Embryonic facial prominence (tissue), 1 donor: ENCODE data around the gene L3HYPDH.

ENCODE experiments used
- DNase-seq: peaks from one replicate; pipeline ENCODE4 v3.0.0-alpha.2; 2016; ENCODE audit errors: extremely low spot score

L3HYPDH gene

DNA sequence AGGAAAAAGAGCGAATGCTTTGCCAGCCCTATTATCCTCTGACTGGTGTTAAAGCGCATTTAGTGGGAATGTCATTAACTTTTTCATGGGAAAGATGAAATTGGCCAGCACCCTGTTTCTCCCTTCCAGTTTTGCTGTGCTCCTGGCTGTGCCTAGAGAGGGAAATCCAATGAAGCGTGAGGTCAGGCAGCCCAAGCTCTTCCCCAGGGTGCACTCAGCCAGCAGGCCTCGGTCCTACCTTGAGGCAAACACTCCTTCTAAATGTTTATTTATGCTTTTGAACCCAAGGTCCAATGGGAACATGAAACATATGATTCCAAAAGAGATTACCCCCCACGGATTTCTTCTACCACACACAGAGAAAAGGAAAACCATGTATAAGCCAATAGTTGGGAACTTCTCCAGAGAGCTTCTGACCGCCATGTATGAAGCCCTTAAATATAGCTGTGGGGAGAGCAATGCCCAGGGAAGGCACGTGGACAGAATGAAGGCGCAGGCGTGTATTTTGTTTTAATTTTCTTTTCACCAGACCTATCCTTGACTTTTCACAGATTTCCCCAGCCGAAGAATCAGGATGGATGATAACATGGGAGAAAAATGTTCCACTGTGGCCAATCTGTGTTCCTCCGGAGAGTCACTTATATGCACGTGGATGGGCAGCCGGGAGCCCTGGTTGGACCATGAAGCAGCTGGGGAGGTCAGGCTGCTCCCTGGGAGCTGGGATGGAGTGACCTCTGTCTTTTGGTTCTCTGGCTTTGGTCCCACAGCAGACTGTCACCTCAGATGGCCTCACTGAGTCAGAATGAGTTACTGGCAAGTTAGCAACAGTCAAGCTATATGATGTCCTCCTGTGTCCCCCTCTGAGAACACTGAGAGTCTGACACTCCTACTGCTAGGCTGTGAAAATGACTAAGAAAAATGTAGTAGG lies 56.3 kb downstream of the L3HYPDH start:
- DNase-seq = no peak

DNA sequence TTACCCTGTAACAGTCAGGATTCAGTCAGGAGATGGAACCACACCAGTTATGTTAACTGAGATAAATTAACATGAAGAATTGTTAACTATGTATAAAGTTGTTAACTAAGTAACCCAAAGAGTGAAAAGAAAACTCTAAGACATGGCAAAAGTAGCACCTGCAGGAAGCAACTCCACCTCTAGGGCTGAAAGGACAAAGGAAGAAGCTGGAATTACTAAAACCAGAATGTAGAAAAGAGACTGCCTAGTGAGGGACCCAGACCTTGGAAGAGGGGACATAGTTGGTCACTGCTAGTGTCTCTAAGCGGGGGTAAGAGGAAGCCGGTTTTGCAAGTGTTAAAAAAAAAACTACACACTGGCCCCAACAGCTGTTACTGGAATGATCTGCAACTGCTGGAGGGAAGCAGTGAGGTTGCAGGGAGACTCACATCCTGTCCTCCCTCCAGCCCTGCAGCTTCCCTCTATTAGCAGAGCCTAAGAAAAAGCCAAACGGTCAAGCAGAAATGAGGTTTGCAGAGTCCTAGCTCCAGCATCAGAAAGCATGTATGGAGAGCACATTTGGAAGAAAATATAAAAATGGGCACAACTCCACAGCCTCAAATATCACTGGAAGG lies 58.8 kb downstream of the L3HYPDH start:
- no peak for DNase-seq

DNA sequence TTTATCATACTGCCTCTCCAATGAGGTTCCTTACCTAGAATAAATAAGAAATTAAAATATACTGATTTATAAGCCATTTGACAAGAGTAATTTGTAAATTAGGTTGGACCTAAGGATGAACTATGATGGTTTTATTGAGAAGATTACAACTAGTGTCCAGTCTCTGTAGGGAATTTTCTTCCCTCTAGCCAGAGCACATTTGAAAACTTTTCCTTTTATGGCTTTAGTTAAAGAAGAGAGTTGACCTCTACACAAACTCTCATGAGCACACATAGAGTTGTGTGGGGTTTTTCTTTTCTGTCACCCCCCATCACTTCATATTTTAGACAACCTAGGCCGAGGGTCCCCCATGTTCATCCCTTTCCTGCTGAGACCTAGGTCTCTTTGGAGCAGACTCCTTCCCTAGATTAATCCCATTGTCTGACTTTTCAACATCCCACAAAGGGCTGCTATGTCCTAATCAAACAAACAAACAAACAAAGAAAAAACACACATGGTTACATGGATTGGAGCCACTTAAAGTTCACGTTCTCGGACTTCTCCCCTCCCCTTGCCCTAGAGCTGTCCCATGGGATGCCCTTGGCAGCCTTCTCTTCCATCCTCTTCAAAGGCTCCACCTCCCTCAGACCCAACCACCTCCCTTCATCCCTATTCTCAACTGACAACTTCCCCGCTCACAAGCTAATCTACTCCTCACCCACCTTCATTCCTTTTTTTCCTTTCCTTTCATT lies 59.7 kb downstream of the L3HYPDH start:
- no peak for DNase-seq
